OCI-LY3 (cell line): ENCODE data around the gene CABP7.
A peak's percentile ranks its signal among the peaks of the same experiment; 100 is the strongest.

Experiments
- H2AFZ ChIP-seq: fragments of 200-600, 300-600 bp; shearing (Covaris generic); 2 replicates; pipeline ENCODE4 v1.6.0; 2014; ENCODE audit warnings: antibody characterized with exemption, low read depth, low read length
- H3K27ac ChIP-seq: fragments of 200-600, 300-600 bp; sonication (generic); 2 replicates; pipeline ENCODE4 v1.5.1; 2014; ENCODE audit warnings: mild to moderate bottlenecking, low read length, moderate library complexity, mixed read lengths
- H3K27me3 ChIP-seq: fragments of 200-600, 300-600 bp; sonication (generic); 2 replicates; pipeline ENCODE4 v1.6.1; 2014; ENCODE audit warnings: low read depth, low read length, mixed read lengths
- H3K36me3 ChIP-seq: fragments of 200-600, 300-600 bp; sonication (generic); replicated peaks from 2 replicates; pipeline ENCODE3; 2014; ENCODE audit warnings: low read depth, low read length, mixed read lengths
- H3K4me1 ChIP-seq: fragments of 300-600, 200-600 bp; sonication (generic); 2 replicates; pipeline ENCODE4 v1.6.1; 2014; ENCODE audit warnings: low read length, mixed read lengths
- H3K4me2 ChIP-seq: fragments of 200-600, 300-600 bp; sonication (generic); 2 replicates; pipeline ENCODE4 v1.6.1; 2014; ENCODE audit warnings: low read length, mixed read lengths
- H3K4me3 ChIP-seq: fragments of 300-600, 200-600 bp; sonication (generic); 2 replicates; pipeline ENCODE4 v1.5.1; 2014; ENCODE audit warnings: antibody characterized with exemption, mild to moderate bottlenecking, low read length, moderate library complexity
- H3K79me2 ChIP-seq: fragments of 300-600, 200-600 bp; shearing (Covaris generic); 2 replicates; pipeline ENCODE4 v1.6.1; 2014; ENCODE audit warnings: mild to moderate bottlenecking, low read length, mixed read lengths
- H3K9ac ChIP-seq: fragments of 300-600, 200-600 bp; shearing (Covaris generic); 2 replicates; pipeline ENCODE4 v1.6.0; 2014; ENCODE audit warnings: mild to moderate bottlenecking, low read length, moderate library complexity
- H3K9me3 ChIP-seq: fragments of 200-600, 300-600 bp; shearing (Covaris generic); 2 replicates; pipeline ENCODE4 v1.6.1; 2014; ENCODE audit warnings: low read length, mixed read lengths; ENCODE audit not compliant: insufficient read depth
- H4K20me1 ChIP-seq: fragments of 200-600, 300-600 bp; sonication (generic); 2 replicates; pipeline ENCODE4 v1.6.1; 2016; ENCODE audit warnings: low read length, mixed read lengths; ENCODE audit not compliant: insufficient read depth
- CTCF ChIP-seq: fragments of 200-600, 300-600 bp; sonication (generic); IDR thresholded peaks from 2 replicates; pipeline ENCODE4 v1.5.1; 2014; ENCODE audit warnings: antibody characterized with exemption, low read length, low read depth
- EZH2phosphoT487 ChIP-seq: fragments of 200-600 bp; shearing (Covaris generic); IDR thresholded peaks from 2 replicates; pipeline ENCODE4 v1.6.1; 2018; ENCODE audit warnings: antibody characterized with exemption, mixed run types, low read depth

Gene CABP7

GRCh38 chr22:29726512-29727130, 6.8 kb downstream of the CABP7 start:
- no peaks in the 10 kb centered on the region for H3K4me1 ChIP-seq
- no peaks in the 10 kb centered on the region for H3K9me3 ChIP-seq
- H3K79me2 ChIP-seq = no peaks in the 10 kb centered on the region
- peak overlapping the region; percentile 54 for H3K4me2 ChIP-seq
- TF ChIP-seq CTCF (no peak), EZH2phosphoT487 (no peak)
- 0 out of 2 replicates have a peak, but pooled peaks cover 4% of the 10 kb centered on the region for H3K27me3 ChIP-seq
- no peak overlapping the region for H3K27ac ChIP-seq
- H3K36me3 ChIP-seq = no peaks in the 10 kb centered on the region
- H3K4me3 ChIP-seq = peak overlapping the region; percentile 32; the same call in 1 of the 2 replicates
- no peak overlapping the region for H2AFZ ChIP-seq
- no peaks in the 10 kb centered on the region for H4K20me1 ChIP-seq
- H3K9ac ChIP-seq = no peak overlapping the region

- Histone ChIP-seq H3K9me3 (no peaks in the 10 kb centered on the region), H3K27me3 (0 out of 2 replicates have a peak, but pooled peaks cover 4% of the 10 kb centered on the region), H3K4me3 (peak overlapping the region; percentile 32; the same call in 1 of the 2 replicates), H2AFZ (no peak overlapping the region), H4K20me1 (no peaks in the 10 kb centered on the region), H3K27ac (no peak overlapping the region), H3K4me2 (peak overlapping the region; percentile 54), H3K4me1 (no peaks in the 10 kb centered on the region), H3K9ac (no peak overlapping the region), H3K79me2 (no peaks in the 10 kb centered on the region), H3K36me3 (no peaks in the 10 kb centered on the region)
- TF ChIP-seq CTCF (peak; percentile 65), EZH2phosphoT487 (no peak)
Measured at GRCh38 chr22:29727131-29727523, 7.3 kb downstream of the CABP7 start.

- Histone ChIP-seq H2AFZ (no peak overlapping the region), H3K9ac (no peak overlapping the region), H3K9me3 (no peaks in the 10 kb centered on the region), H3K79me2 (no peaks in the 10 kb centered on the region), H3K27me3 (0 out of 2 replicates have a peak, but pooled peaks cover 4% of the 10 kb centered on the region), H3K36me3 (no peaks in the 10 kb centered on the region), H3K4me1 (peaks cover 13% of the 10 kb centered on the region), H3K4me2 (no peak overlapping the region), H3K27ac (no peak overlapping the region), H3K4me3 (no peak overlapping the region), H4K20me1 (no peaks in the 10 kb centered on the region)
- TF ChIP-seq EZH2phosphoT487 (no peak), CTCF (no peak)
Measured at GRCh38 chr22:29729161-29729560, 9.4 kb downstream of the CABP7 start.

GRCh38 chr22:29731058-29731850, 11.5 kb downstream of the CABP7 start:
- H3K9ac ChIP-seq = no peak overlapping the region
- H3K36me3 ChIP-seq = no peaks in the 10 kb centered on the region
- H3K27ac ChIP-seq = no peak overlapping the region
- H3K4me1 ChIP-seq = peaks cover 17% of the 10 kb centered on the region
- no peaks in the 10 kb centered on the region for H3K27me3 ChIP-seq
- no peaks in the 10 kb centered on the region for H3K79me2 ChIP-seq
- TF ChIP-seq CTCF (no peak), EZH2phosphoT487 (no peak)
- H4K20me1 ChIP-seq = no peaks in the 10 kb centered on the region
- H2AFZ ChIP-seq = no peak overlapping the region
- no peak overlapping the region for H3K4me2 ChIP-seq
- no peaks in the 10 kb centered on the region for H3K9me3 ChIP-seq
- H3K4me3 ChIP-seq = no peak overlapping the region
